IMR-90 (cell line): ENCODE data around the gene TNRC6A. TPM values are rescaled to one million over a fixed set of nuclear protein-coding genes. Genes with fewer than 3 reads are reported as not detected.
A peak's percentile ranks its signal among the peaks of the same experiment; 100 is the strongest.

Experiments used
- ATAC-seq: fragments of 200-7000 bp; cut with Tn5 transposase; 2 replicates; pipeline ENCODE4 v1.9.1; 2020; ENCODE audit warnings: low read depth, mild to moderate bottlenecking, moderate library complexity
- BruUV-seq: library from RNA; stranded (reverse); fragments of 400-500 nt; replicated peaks from 2 replicates; lab custom pipeline; 2021; lab: Mats Ljungman, UMichigan
- CTCF ChIA-PET: fragments of 300-600 bp; formaldehyde crosslinking; extraction: SDS; loops from one replicate; lab custom pipeline; 2021; ENCODE audit warnings: antibody characterized with exemption; lab: Yijun Ruan, JAX
- POLR2A ChIA-PET: fragments of 300-600 bp; sonication (Branson Sonifier 250); formaldehyde crosslinking; loops from one replicate; lab custom pipeline; 2022; ENCODE audit warnings: antibody characterized with exemption; ENCODE audit not compliant: unreplicated experiment; lab: Charles Lee
- DNase-seq: peaks from one replicate; pipeline ENCODE4 v3.0.0; 2013
- H2AFZ ChIP-seq: replicated peaks from 2 replicates; pipeline ENCODE3; 2013; ENCODE audit warnings: low read length, mild to moderate bottlenecking; ENCODE audit not compliant: poor library complexity
- H2AK5ac ChIP-seq: 2 replicates; pipeline ENCODE4 v1.6.1; 2013; ENCODE audit warnings: low read depth, low read length, inconsistent platforms
- H2AK9ac ChIP-seq: replicated peaks from 2 replicates; pipeline ENCODE3; 2013; ENCODE audit warnings: mild to moderate bottlenecking, low read depth, low read length, moderate library complexity; ENCODE audit not compliant: poor library complexity
- H2BK120ac ChIP-seq: 2 replicates; pipeline ENCODE4 v1.6.1; 2013; ENCODE audit warnings: low read depth, low read length, inconsistent platforms
- H2BK15ac ChIP-seq: 3 replicates; pipeline ENCODE4 v1.6.1; 2013; ENCODE audit warnings: low read depth, low read length, inconsistent platforms
- H2BK20ac ChIP-seq: 2 replicates; pipeline ENCODE4 v1.6.1; 2013; ENCODE audit warnings: low read depth, mild to moderate bottlenecking, inconsistent platforms, low read length, moderate library complexity
- H2BK5ac ChIP-seq: 2 replicates; pipeline ENCODE4 v1.6.1; 2013; ENCODE audit warnings: mild to moderate bottlenecking, low read depth, low read length, inconsistent platforms; ENCODE audit not compliant: poor library complexity, severe bottlenecking
- H3K14ac ChIP-seq: replicated peaks from 2 replicates; pipeline ENCODE4 v1.6.1; 2013; ENCODE audit warnings: low read depth, low read length, inconsistent platforms
- H3K18ac ChIP-seq: 2 replicates; pipeline ENCODE4 v1.6.1; 2013; ENCODE audit warnings: low read depth, low read length, control low read depth
- H3K23ac ChIP-seq: 2 replicates; pipeline ENCODE4 v1.6.1; 2013; ENCODE audit warnings: low read depth, low read length, inconsistent platforms
- H3K27ac ChIP-seq: 2 replicates; pipeline ENCODE4 v1.5.1; 2013; ENCODE audit warnings: mild to moderate bottlenecking, control low read depth, low read length; ENCODE audit not compliant: insufficient read depth
- H3K27me3 ChIP-seq: 2 replicates; pipeline ENCODE4 v1.6.1; 2013; ENCODE audit warnings: low read length; ENCODE audit not compliant: control insufficient read depth, insufficient read depth
- H3K36me3 ChIP-seq: 2 replicates; pipeline ENCODE4 v1.6.1; 2013; ENCODE audit warnings: low read length, mixed read lengths; ENCODE audit not compliant: control insufficient read depth, insufficient read depth
- H3K4ac ChIP-seq: 2 replicates; pipeline ENCODE4 v1.6.1; 2013; ENCODE audit warnings: low read depth, low read length, inconsistent platforms
- H3K4me1 ChIP-seq: 2 replicates; pipeline ENCODE4 v1.6.1; 2013; ENCODE audit warnings: low read length, mixed read lengths; ENCODE audit not compliant: control insufficient read depth, insufficient read depth
- H3K4me2 ChIP-seq: 2 replicates; pipeline ENCODE4 v1.6.1; 2013; ENCODE audit warnings: low read depth, mild to moderate bottlenecking, control low read depth, low read length, moderate library complexity
- H3K4me3 ChIP-seq: 2 replicates; pipeline ENCODE4 v1.5.1; 2013; ENCODE audit warnings: low read depth, mild to moderate bottlenecking, control low read depth, low read length, moderate library complexity; ENCODE audit not compliant: insufficient read depth
- H3K56ac ChIP-seq: 2 replicates; pipeline ENCODE4 v1.6.1; 2013; ENCODE audit warnings: low read length, inconsistent platforms; ENCODE audit not compliant: insufficient read depth; ENCODE audit errors: extremely low read depth
- H3K79me1 ChIP-seq, 2 experiments: 2 replicates each; pipeline ENCODE4 v1.6.1; 2013; ENCODE audit warnings: low read length in 2 of 2, inconsistent platforms in 1 of 2, low read depth in 1 of 2
- H3K9ac ChIP-seq: 2 replicates; pipeline ENCODE4 v1.6.1; 2013; ENCODE audit warnings: low read depth, low read length, control low read depth
- H3K9me1 ChIP-seq: 2 replicates; pipeline ENCODE4 v1.6.1; 2013; ENCODE audit warnings: low read length, inconsistent platforms; ENCODE audit not compliant: insufficient read depth
- H3K9me3 ChIP-seq: 2 replicates; pipeline ENCODE4 v1.6.1; 2013; ENCODE audit warnings: low read length; ENCODE audit not compliant: control insufficient read depth, insufficient read depth
- H4K20me1 ChIP-seq: 2 replicates; pipeline ENCODE4 v1.6.1; 2013; ENCODE audit warnings: low read length, inconsistent platforms; ENCODE audit not compliant: insufficient read depth
- H4K5ac ChIP-seq: 2 replicates; pipeline ENCODE4 v1.6.1; 2013; ENCODE audit warnings: mild to moderate bottlenecking, low read depth, low read length, control low read depth
- H4K8ac ChIP-seq, 2 experiments: 2 replicates each; pipeline ENCODE4 v1.6.1; 2013; ENCODE audit warnings: low read depth in 2 of 2, low read length in 2 of 2, control low read depth in 1 of 2, inconsistent platforms in 1 of 2
- H4K91ac ChIP-seq: 2 replicates; pipeline ENCODE4 v1.6.1; 2013; ENCODE audit warnings: low read depth, low read length, inconsistent platforms; ENCODE audit not compliant: insufficient read depth
- MAZ ChIP-seq: IDR thresholded peaks from 2 replicates; pipeline ENCODE4 v1.6.1; 2012; ENCODE audit warnings: low read depth, mild to moderate bottlenecking, low read length, improper control_type of control experiment, moderate library complexity, borderline replicate concordance
- RAD21 ChIP-seq: IDR thresholded peaks from 2 replicates; pipeline ENCODE4 v1.6.1; 2012; ENCODE audit warnings: low read length, improper control_type of control experiment
- dilution Hi-C: fragments of 300-500 bp; cut with HindIII; formaldehyde crosslinking; loops from one replicate; pipeline ENCODE4 v1.14.3; 2018; ENCODE audit warnings: low sequenced_read_pairs; ENCODE audit not compliant: unreplicated experiment
- in situ Hi-C: fragments of 300-500 bp; cut with MboI; formaldehyde crosslinking; loops from 3 replicates; pipeline ENCODE4 v1.14.3; 2019; ENCODE audit warnings: low sequenced_read_pairs, inconsistent platforms, mixed read lengths
- intact Hi-C: fragments of 100-400 bp; cut with micrococcal nuclease; formaldehyde crosslinking; loops from 2 replicates; pipeline ENCODE4 v1.10.0; 2022
- polyA plus RNA-seq, 3 experiments: library from polyadenylated mRNA; depleted of rRNA; stranded (reverse); fragments of >200 nt; gene quantifications; 2 replicates each; pipeline ENCODE4 v1.2.3, GENCODE V29; 2012; ENCODE audit warnings: low replicate concordance in 1 of 3
- total RNA-seq: library from RNA; depleted of rRNA; stranded (reverse); fragments of >200 nt; gene quantifications from 2 replicates; pipeline ENCODE4 v1.2.3, GENCODE V29; 2012

Gene TNRC6A
- total and polyA plus RNA-seq, 2 of the 4 experiments (the other 2 are of a cell fraction): 32.4 to 42.3 TPM

DNA sequence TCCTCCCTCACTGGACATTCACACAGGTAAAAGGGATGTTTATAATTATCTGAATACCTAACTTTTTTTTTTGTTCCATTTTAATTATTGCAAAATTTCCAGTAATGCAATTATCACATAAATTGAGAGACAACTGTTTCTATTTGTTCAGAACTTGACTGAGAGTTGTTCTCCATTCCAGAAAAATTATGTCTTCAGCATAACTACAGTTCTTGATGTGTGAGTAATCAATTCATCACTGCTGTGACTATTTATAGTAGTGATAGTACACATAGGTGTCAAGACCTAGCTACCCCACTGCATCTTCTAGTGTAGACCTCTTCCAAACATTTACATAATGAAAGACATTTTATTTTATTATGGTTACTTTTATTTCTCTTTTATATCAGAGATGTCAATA is 5.8 kb upstream of the TNRC6A start:
- Histone ChIP-seq H2BK5ac (no peak overlapping the region), H3K18ac (no peak overlapping the region), H4K5ac (no peak overlapping the region), H3K4me2 (no peak overlapping the region), H3K14ac (no peak overlapping the region), H2AFZ (no peak overlapping the region), H3K56ac (no peak overlapping the region), H3K79me1 (peaks cover 0 to under 1% of the 10 kb centered on the region in 2 experiments; a peak in 1 of 4 replicates), H3K27me3 (no peaks in the 10 kb centered on the region), H4K8ac (no peak overlapping the region), H3K9me1 (no peaks in the 10 kb centered on the region; the same call in 1 of the 2 replicates), H4K20me1 (no peaks in the 10 kb centered on the region), H3K4me3 (no peak overlapping the region), H3K4ac (no peak overlapping the region), H3K23ac (no peak overlapping the region), H4K91ac (no peak overlapping the region), H2BK15ac (no peak overlapping the region), H3K36me3 (no peaks in the 10 kb centered on the region), H3K27ac (no peak overlapping the region), H2AK9ac (no peak overlapping the region), H3K9ac (no peak overlapping the region), H3K9me3 (no peaks in the 10 kb centered on the region), H2BK20ac (no peak overlapping the region), H2BK120ac (no peak overlapping the region), H2AK5ac (no peak overlapping the region), H3K4me1 (peaks cover 3% of the 10 kb centered on the region)
- ATAC-seq (no peak), DNase-seq (peak; percentile 34)
- ChIA-PET POLR2A (no interaction called here), CTCF (no interaction called here)
- dilution Hi-C loops: no loop called here
- TF ChIP-seq MAZ: no peak
- no peak for TF ChIP-seq RAD21
- BruUV-seq: no TSS peak
- in situ Hi-C loops: no loop called here
- intact Hi-C loops: no loop called here
